ENCODE data around the gene CYP1A1.

- TF ChIP-seq CTCF (IDR thresholded peaks at IDR 0.05; ENCODE audit: low read depth, low read length, missing input control) (no peak), MAX (IDR thresholded peaks at IDR 0.05) (peak; percentile 71)
Measured at GRCh38 chr15:74749832-74750231, 24.5 kb upstream of the CYP1A1 start.
